ENCODE data around the gene RAD1. TPM values are rescaled to one million over a fixed set of nuclear protein-coding genes. Genes with fewer than 3 reads are reported as not detected.

The RAD1 gene
- total and polyA plus RNA-seq, 12 donors = 13.3 to 27.5 (median 23.1) TPM

- Histone ChIP-seq H3K27ac (no peak overlapping the region), H3K4me1 (no peaks in the 10 kb centered on the region), H3K9me3 (no peaks in the 10 kb centered on the region), H3K36me3 (peaks cover 0 to 21% (median 0%) of the 10 kb centered on the region in 9 donors), H3K4me3 (no peak overlapping the region), H3K27me3 (no peaks in the 10 kb centered on the region)
- ATAC-seq (no peak), DNase-seq (no peak)
- no peak for TF ChIP-seq CTCF (IDR thresholded peaks at IDR 0.05)
- intact Hi-C loops (cut with DNase I) = loop anchor here (2.0 to 10.0 kb wide), 8 partner anchors 244 to 427 kb away; partner anchors contain the start of gene RAI14 (in 3 of the 10)
- 96 to 98% methylated on average over 2 of the region's 2 CpGs for WGBS, 2 donors
Observed at GRCh38 chr5:34899066-34899465, 16.2 kb downstream of the RAD1 start.

GRCh38 chr5:34898258-34898895 is 16.9 kb downstream of the RAD1 start:
- H3K27ac ChIP-seq = no peak overlapping the region
- no peaks in the 10 kb centered on the region for H3K4me1 ChIP-seq
- H3K9me3 ChIP-seq = no peaks in the 10 kb centered on the region
- intact Hi-C loops (cut with DNase I) = loop anchor here (1.0 to 10.0 kb wide), 11 partner anchors 244 to 426 kb away; partner anchors contain the start of gene RAI14 (in 3 of the 10)
- no peak overlapping the region for H3K4me3 ChIP-seq
- H3K27me3 ChIP-seq = no peaks in the 10 kb centered on the region
- H3K36me3 ChIP-seq = peaks cover 0 to 21% (median 0%) of the 10 kb centered on the region in 9 donors
- DNase-seq = peak; percentile 28 to 54
- peak; percentile 71 to 84 (median 76) for ATAC-seq
- WGBS, 2 donors = 0% methylated on average over 3 of the region's 3 CpGs
- peak; percentile 81 to 95 (median 88) for TF ChIP-seq CTCF (IDR thresholded peaks at IDR 0.05)

- TF ChIP-seq CTCF (IDR thresholded peaks at IDR 0.05) = no peak
- Histone ChIP-seq H3K36me3 (peaks cover 0 to 21% (median 0%) of the 10 kb centered on the region in 9 donors), H3K9me3 (no peaks in the 10 kb centered on the region), H3K27me3 (no peaks in the 10 kb centered on the region), H3K4me1 (no peaks in the 10 kb centered on the region), H3K27ac (no peak overlapping the region), H3K4me3 (no peak overlapping the region)
- intact Hi-C loops (cut with DNase I) = loop anchor here (1.0 to 10.0 kb wide), 11 partner anchors 243 to 425 kb away; partner anchors contain the start of gene RAI14 (in 3 of the 10)
- ATAC-seq = no peak
- DNase-seq = no peak
Observed at GRCh38 chr5:34897646-34898045, 17.7 kb downstream of the RAD1 start.

GRCh38 chr5:34895641-34896419 is 19.5 kb downstream of the RAD1 start:
- 92 to 93% methylated on average over 2 of the region's 2 CpGs for WGBS, 2 donors
- Histone ChIP-seq H3K4me1 (no peaks in the 10 kb centered on the region), H3K27ac (no peak overlapping the region), H3K36me3 (peaks cover 0 to 10% (median 0%) of the 10 kb centered on the region in 9 donors), H3K4me3 (no peak overlapping the region), H3K27me3 (no peaks in the 10 kb centered on the region), H3K9me3 (no peaks in the 10 kb centered on the region)
- ATAC-seq (no peak), DNase-seq (no peak)
- TF ChIP-seq CTCF (IDR thresholded peaks at IDR 0.05) = no peak
- intact Hi-C loops (cut with DNase I) = loop anchor here in 8 of 10 donors (5.0 to 10.0 kb wide), 6 partner anchors 241 to 424 kb away; partner anchors contain the start of gene RAI14 (in 3 of the 8)

Data from heart right ventricle (tissue), 16 donors.